ENCODE measurements around the gene PTPN1.
"Not testable (repeated sequence)": the region's sequence is repeated elsewhere in the genome, so short reads cannot be mapped to it uniquely, and the experiment has no call there.

PTPN1 gene

GRCh38 chr20:50509923-50510705 is at the start of gene PTPN1:
PTPN1 (plus strand) TSS chr20:50510383; CDS start chr20:50510528, 145 bp downstream.
- DNase-seq = peak; percentile 98

GRCh38 chr20:50460608-50461267 is 49.4 kb upstream of the PTPN1 start:
- DNase-seq = peak; percentile 54

GRCh38 chr20:50462093-50462690 is 48.0 kb upstream of the PTPN1 start:
- DNase-seq = no peak

- peak; percentile 48 for DNase-seq
Observed at GRCh38 chr20:50464026-50464724, 46.0 kb upstream of the PTPN1 start.

DNA sequence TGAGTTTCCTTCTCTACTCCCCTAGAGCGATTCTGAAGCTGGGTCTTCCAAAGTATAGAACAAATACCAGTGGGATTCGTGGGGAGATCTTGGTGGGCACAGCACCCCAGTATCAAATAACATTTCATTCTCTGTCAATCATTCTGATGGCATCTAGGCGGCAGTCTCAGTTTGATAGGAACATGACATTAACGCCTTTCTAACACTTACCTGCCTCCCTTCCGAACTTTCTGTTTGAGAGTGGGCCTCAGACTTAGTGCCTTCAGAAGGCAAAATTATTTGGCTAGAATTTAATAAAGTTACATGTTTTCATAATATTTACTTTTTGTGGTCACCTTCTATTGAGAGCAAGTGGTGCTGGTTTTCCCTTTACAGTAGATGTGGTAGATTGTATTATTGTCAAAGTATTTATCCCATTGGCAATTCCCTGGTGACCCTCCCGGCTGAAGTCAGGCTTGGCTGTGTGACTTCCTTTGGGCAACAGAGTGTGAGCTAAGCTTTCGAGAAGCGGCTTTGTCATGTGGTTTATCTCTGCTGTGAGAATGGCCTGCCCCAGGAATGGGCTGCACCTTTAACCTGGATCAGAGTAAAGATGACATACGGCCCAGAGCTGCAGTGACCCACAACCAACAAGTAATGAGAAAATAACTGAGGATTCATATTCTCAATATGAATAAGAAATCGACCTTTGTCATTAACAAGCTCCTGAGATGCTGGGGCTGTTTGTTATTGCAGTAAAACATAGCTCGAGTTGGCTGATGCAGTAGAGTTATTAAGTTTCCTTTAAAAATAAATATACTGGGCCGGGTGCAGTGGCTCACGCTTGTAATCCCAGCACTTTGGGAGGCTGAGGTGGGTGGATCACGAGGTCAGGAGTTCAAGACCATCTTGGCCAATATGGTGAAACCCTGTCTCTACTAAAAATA is 45.2 kb upstream of the PTPN1 start:
- DNase-seq = no peak

DNA sequence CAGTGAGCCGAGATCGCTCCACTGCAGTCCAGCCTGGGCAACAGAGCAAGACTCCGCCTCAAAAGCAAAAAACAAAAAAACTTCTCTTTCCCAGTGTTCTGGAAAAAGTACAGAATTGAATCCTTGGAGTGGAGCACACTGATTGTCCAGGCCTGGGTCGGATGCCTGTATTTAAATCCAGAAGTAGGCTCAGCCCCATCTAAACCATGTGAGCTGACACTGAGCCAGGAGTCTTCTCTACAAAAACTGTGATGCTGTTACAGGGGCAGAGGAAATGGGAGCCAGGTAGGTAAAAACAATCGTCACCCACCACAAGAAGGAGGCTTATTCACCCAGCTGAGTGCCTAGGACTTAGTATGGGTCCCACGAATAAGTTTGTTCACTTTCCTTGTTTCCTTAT is 43.0 kb upstream of the PTPN1 start:
- DNase-seq = no peak

GRCh38 chr20:50467718-50468356 is 42.3 kb upstream of the PTPN1 start:
- DNase-seq = peak; percentile 11

DNA sequence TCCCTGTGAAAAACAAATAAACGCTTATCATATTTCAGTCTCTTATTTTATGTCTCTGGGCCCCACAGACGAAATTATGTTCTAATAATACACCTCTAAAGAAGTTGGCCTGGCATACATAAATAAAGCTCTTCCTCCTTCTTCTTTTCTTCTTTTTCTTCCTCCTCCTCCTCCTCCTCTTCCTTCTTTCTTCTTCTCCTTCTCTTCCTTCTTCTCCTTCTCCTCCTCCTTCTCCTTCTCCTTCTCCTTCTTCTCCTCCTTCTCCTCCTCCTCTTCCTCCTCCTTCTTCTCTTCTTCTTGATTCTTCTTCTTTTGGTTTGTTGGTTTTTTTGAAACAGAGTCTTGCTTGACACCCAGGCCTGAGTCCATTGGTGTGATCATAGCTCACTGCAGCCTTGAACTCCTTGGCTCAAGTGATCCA is 41.8 kb upstream of the PTPN1 start:
- DNase-seq = no peak

DNA sequence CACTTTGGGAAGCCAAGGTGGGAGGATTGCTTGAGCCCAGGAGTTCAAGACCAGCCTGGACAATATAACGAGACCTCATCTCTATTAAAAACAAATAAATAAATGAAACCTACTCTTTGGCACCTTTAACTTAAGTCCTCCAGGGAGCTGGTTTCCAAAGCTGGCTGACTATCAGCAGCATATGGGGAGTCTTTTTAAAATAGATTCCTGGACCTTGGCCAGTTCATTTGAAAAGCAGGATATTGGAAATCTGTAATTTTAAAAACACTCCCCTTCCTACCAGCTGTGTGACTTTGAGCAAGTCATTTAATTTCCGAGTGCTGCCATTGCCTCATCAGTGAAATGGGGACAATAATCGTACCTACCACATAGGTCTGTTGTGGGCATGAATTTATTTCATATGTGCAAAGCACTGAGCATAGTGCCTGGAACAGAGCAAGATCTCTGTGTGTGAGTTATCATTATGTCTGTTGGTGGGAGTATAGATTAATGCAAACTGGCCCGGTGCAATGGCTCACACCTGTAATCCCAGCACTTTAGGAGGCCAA is 40.9 kb upstream of the PTPN1 start:
- DNase-seq = no peak

- no peak for DNase-seq
Observed at GRCh38 chr20:50469796-50470195, 40.4 kb upstream of the PTPN1 start.

- no peak for DNase-seq
Observed at GRCh38 chr20:50470264-50470858, 39.8 kb upstream of the PTPN1 start.

DNA sequence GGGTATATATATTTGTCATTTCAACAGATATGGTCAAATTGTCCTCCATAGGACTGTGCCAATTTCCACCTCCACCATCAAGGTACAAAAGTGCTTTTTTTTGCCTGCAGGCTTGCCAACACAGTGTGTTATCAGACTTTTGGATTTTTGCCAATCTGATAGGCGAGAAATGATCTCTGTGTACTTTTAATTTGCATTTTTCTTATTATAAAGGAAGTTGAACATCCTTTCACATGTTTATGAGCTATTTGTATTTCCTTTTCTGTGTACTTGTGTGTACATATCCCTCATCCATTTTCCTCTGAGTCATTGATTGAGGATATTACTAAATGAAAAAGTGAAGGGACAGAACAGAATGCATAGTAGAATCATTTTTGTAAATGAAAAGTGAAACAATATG is 39.0 kb upstream of the PTPN1 start:
- no peak for DNase-seq

GRCh38 chr20:50472693-50473664 is 37.2 kb upstream of the PTPN1 start:
- peak; percentile 7 for DNase-seq

DNA sequence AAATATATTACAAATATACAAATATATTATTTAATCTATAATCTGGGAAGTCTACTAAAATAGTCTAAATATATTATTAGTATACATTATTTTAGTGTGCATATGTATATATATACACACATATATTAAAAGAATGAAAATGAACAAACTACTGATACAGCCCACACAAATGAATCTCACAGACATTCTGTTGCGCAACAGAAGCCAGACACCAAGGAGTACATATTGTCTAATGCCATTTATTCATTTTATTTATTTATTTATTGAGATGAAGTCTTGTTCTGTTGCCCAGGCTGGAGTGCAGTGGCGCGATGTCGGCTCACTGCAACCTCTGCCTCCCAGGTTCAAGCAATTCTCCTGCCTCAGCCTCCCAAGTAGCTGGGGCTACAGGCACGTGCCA is 35.8 kb upstream of the PTPN1 start:
- not testable (repeated sequence) for DNase-seq

DNA sequence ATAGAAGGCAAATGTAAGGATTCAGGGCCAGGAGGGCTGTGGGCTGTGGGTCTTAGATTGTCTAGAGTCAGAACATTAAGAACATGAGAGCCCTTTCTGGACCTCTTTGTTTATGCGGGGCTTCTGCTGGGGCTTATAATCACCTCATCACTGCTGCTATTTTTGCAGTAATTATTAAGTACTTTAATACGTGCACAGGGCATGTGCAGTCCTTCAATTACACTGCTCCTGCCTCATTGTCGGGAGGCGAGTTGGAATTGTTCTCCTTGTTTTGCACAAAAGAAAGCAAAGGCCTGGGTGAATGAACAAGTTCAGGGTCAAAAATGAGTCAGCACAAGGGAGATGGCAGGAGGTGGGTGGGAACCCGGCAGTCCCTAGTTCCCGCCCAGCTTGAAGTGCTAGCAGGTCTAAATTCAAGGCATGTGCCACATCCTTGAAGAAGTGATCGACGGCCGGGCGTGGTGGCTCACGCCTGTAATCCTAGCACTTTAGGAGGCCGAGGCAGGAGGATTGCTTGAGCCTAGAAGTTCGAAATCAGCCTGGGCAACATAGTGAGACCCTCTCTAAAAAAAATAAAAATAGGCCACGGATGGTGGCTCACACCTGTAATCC is 34.4 kb upstream of the PTPN1 start:
- no peak for DNase-seq

- no peak for DNase-seq
Observed at GRCh38 chr20:50477239-50477872, 32.8 kb upstream of the PTPN1 start.

GRCh38 chr20:50478162-50478990 is 31.8 kb upstream of the PTPN1 start:
- peak; percentile 79 for DNase-seq

GRCh38 chr20:50481741-50482140 is 28.4 kb upstream of the PTPN1 start:
- DNase-seq = no peak

All from GDM1 (cell line).